Testis (tissue), 3 donors: Measurements from ENCODE around the gene PCK1. TPM values are rescaled to one million over a fixed set of nuclear protein-coding genes. Genes with fewer than 3 reads are reported as not detected.

Experiments
- DNase-seq: peaks from one replicate; pipeline ENCODE4 v3.0.0-alpha.2; 2019
- H3K27ac ChIP-seq, 2 donors: fragments of 200-600 bp; sonication (generic); one replicate each; pipeline ENCODE4 v1.5.1; 2019
- H3K27me3 ChIP-seq: fragments of 200-600 bp; sonication (generic); one replicate; pipeline ENCODE4 v1.5.1; 2019
- H3K36me3 ChIP-seq: fragments of 200-600 bp; sonication (generic); one replicate; pipeline ENCODE4 v1.5.1; 2017; ENCODE audit warnings: low read depth; ENCODE audit errors: missing control alignments
- H3K4me1 ChIP-seq: fragments of 200-600 bp; sonication (generic); one replicate; pipeline ENCODE4 v1.5.1; 2019
- H3K4me3 ChIP-seq, 2 donors: fragments of 200-600 bp; sonication (generic); one replicate each; pipeline ENCODE4 v1.5.1; 2017 to 2019
- H3K9me3 ChIP-seq: fragments of 200-600 bp; sonication (generic); one replicate; pipeline ENCODE4 v1.5.1; 2017
- CTCF ChIP-seq, 3 experiments: fragments of 450-650 bp in 2 of 3; fragments of 200-600 bp in 1 of 3; sonication (generic) in 1 of 3; IDR thresholded peaks; one replicate each; pipeline ENCODE4 v1.5.1; 2016 to 2019; ENCODE audit warnings: antibody characterized with exemption in 3 of 3, mild to moderate bottlenecking in 2 of 3, moderate library complexity in 1 of 3
- POLR2A ChIP-seq: fragments of 450-650 bp; IDR thresholded peaks from one replicate; pipeline ENCODE4 v1.6.1; 2017; ENCODE audit warnings: antibody characterized with exemption, mild to moderate bottlenecking, moderate library complexity
- WGBS, 2 donors: methylation state at CpG; one replicate each; pipeline ENCODE4 v1.1.5; 2018; 5-methylcytosine and 5-hydroxymethylcytosine counted together
- intact Hi-C: fragments of 100-400 bp; cut with DNase I; formaldehyde crosslinking; loops from one replicate; pipeline ENCODE4 v1.15.1; 2023; ENCODE audit warnings: low total_unique reads
- polyA plus RNA-seq: library from polyadenylated mRNA; stranded (reverse); fragments of 350-450 nt; fragmentation: Illumina TruSeq; extraction: RNeasy Lipid Tissue Mini Kit (QIAGEN cat#74804); gene quantifications from one replicate; pipeline ENCODE4 v1.2.3, GENCODE V29; 2014; ENCODE audit warnings: low read depth, low replicate concordance; ENCODE audit not compliant: insufficient read depth
- total RNA-seq, 2 donors: library from RNA; depleted of rRNA; stranded (reverse); fragments of >200 nt; gene quantifications; one replicate each; pipeline ENCODE4 v1.2.3, GENCODE V29; 2016

The PCK1 gene
- total and polyA plus RNA-seq, 3 donors from 2014 or later = 0.19 to 3.1 (median 0.88) TPM

- intact Hi-C loops = no loop called here
- WGBS, 2 donors = 78 to 84% methylated on average over 5 of the region's 5 CpGs
- no peak for DNase-seq
- TF ChIP-seq POLR2A (no peak), CTCF (IDR thresholded peaks at IDR 0.05) (no peak)
- no peak overlapping the region for H3K4me3 ChIP-seq
- no peak overlapping the region for H3K27ac ChIP-seq
- no peaks in the 10 kb centered on the region for H3K4me1 ChIP-seq
- no peaks in the 10 kb centered on the region for H3K36me3 ChIP-seq
- H3K27me3 ChIP-seq = no peaks in the 10 kb centered on the region
- H3K9me3 ChIP-seq = no peaks in the 10 kb centered on the region
Observed at GRCh38 chr20:57535297-57535696, 25.6 kb upstream of the PCK1 start.

- TF ChIP-seq POLR2A (no peak), CTCF (IDR thresholded peaks at IDR 0.05) (no peak)
- Histone ChIP-seq H3K27ac (no peak overlapping the region), H3K4me1 (no peaks in the 10 kb centered on the region), H3K9me3 (no peaks in the 10 kb centered on the region), H3K36me3 (no peaks in the 10 kb centered on the region), H3K4me3 (no peak overlapping the region), H3K27me3 (no peaks in the 10 kb centered on the region)
- intact Hi-C loops = no loop called here
- WGBS, 2 donors = 49 to 71% methylated on average over 3 of the region's 3 CpGs
- no peak for DNase-seq
Observed at GRCh38 chr20:57536120-57536708, 24.7 kb upstream of the PCK1 start.

- intact Hi-C loops = no loop called here
- WGBS, 2 donors = 80 to 86% methylated on average over 3 to 4 of the region's 4 CpGs
- H3K27me3 ChIP-seq = no peaks in the 10 kb centered on the region
- no peak for DNase-seq
- no peak overlapping the region for H3K27ac ChIP-seq
- no peak overlapping the region for H3K4me3 ChIP-seq
- H3K9me3 ChIP-seq = no peaks in the 10 kb centered on the region
- no peaks in the 10 kb centered on the region for H3K36me3 ChIP-seq
- TF ChIP-seq CTCF (IDR thresholded peaks at IDR 0.05) (no peak), POLR2A (no peak)
- H3K4me1 ChIP-seq = no peaks in the 10 kb centered on the region
Observed at GRCh38 chr20:57536771-57537724, 23.9 kb upstream of the PCK1 start.

- no peak for DNase-seq
- no peak for TF ChIP-seq POLR2A
- no peak for TF ChIP-seq CTCF (IDR thresholded peaks at IDR 0.05)
- Histone ChIP-seq H3K36me3 (no peaks in the 10 kb centered on the region), H3K9me3 (no peaks in the 10 kb centered on the region), H3K4me3 (no peak overlapping the region), H3K27me3 (no peaks in the 10 kb centered on the region), H3K27ac (no peak overlapping the region), H3K4me1 (no peaks in the 10 kb centered on the region)
- WGBS, 2 donors = 91 to 93% methylated on average over 2 of the region's 2 CpGs
- intact Hi-C loops = no loop called here
Observed at GRCh38 chr20:57537822-57538221, 23.1 kb upstream of the PCK1 start.
